Endothelial cell of umbilical vein (primary cell): ENCODE data around the gene NELFE.
"Not testable (repeated sequence)": the region's sequence is repeated elsewhere in the genome, so short reads cannot be mapped to it uniquely, and the experiment has no call there.

Experiments used
- EZH2 ChIP-seq: IDR thresholded peaks from 2 replicates; pipeline ENCODE4 v1.6.1; 2012; ENCODE audit warnings: borderline replicate concordance, low read depth, mild to moderate bottlenecking, moderate library complexity, low read length, inconsistent platforms; ENCODE audit not compliant: severe bottlenecking
- FOS ChIP-seq: IDR thresholded peaks from 2 replicates; pipeline ENCODE4 v1.6.1; 2011; ENCODE audit warnings: mild to moderate bottlenecking, low read length, moderate library complexity, borderline replicate concordance; ENCODE audit not compliant: insufficient read depth
- JUN ChIP-seq: IDR thresholded peaks from 2 replicates; pipeline ENCODE4 v1.6.1; 2011; ENCODE audit warnings: borderline replicate concordance, low read depth; ENCODE audit not compliant: insufficient read length, insufficient read depth
- MAX ChIP-seq: IDR thresholded peaks from 2 replicates; pipeline ENCODE4 v1.6.1; 2011; ENCODE audit not compliant: insufficient read depth, insufficient read length
- MYC ChIP-seq: IDR thresholded peaks from one replicate; pipeline ENCODE4 v1.6.1; 2011; ENCODE audit warnings: mild to moderate bottlenecking, low read depth, low read length
- POLR2A ChIP-seq: IDR thresholded peaks from 2 replicates; pipeline ENCODE4 v1.6.1; 2012; ENCODE audit warnings: low read depth, mild to moderate bottlenecking, control low read depth, low read length
- POLR2AphosphoS5 ChIP-seq: IDR thresholded peaks from 2 replicates; pipeline ENCODE4 v1.6.1; 2012; ENCODE audit warnings: low read depth, mild to moderate bottlenecking, control low read depth, low read length, moderate library complexity; ENCODE audit not compliant: insufficient read depth
- TF ChIP-seq, protein P1 (sequence below), 2 donors: IDR thresholded peaks; 1 replicate in 1 of 2; 2 replicates in 1 of 2; pipeline ENCODE4 v1.5.1; 2011; ENCODE audit warnings: low read length in 2 of 2, mild to moderate bottlenecking in 2 of 2, moderate library complexity in 2 of 2, control low read depth in 1 of 2, inconsistent platforms in 1 of 2, low read depth in 1 of 2; ENCODE audit not compliant: insufficient read depth in 1 of 2; ENCODE audit errors: extremely low read depth in 1 of 2

GRCh38 chr6:31932137-31932536 is 26.6 kb downstream of the NELFE start:
- TF ChIP-seq EZH2, MAX, POLR2AphosphoS5, POLR2A, JUN, MYC, FOS: not testable (repeated sequence)
- TF ChIP-seq, protein P1, sequence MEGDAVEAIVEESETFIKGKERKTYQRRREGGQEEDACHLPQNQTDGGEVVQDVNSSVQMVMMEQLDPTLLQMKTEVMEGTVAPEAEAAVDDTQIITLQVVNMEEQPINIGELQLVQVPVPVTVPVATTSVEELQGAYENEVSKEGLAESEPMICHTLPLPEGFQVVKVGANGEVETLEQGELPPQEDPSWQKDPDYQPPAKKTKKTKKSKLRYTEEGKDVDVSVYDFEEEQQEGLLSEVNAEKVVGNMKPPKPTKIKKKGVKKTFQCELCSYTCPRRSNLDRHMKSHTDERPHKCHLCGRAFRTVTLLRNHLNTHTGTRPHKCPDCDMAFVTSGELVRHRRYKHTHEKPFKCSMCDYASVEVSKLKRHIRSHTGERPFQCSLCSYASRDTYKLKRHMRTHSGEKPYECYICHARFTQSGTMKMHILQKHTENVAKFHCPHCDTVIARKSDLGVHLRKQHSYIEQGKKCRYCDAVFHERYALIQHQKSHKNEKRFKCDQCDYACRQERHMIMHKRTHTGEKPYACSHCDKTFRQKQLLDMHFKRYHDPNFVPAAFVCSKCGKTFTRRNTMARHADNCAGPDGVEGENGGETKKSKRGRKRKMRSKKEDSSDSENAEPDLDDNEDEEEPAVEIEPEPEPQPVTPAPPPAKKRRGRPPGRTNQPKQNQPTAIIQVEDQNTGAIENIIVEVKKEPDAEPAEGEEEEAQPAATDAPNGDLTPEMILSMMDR (IDR thresholded peaks at IDR 0.05; ENCODE audit: extremely low read depth in 1 of 2, insufficient read depth in 1 of 2, low read depth in 1 of 2, low read length in 2 of 2), result not testable (repeated sequence)
